ENCODE measurements around the gene COX15.
"Not testable (repeated sequence)": the region's sequence is repeated elsewhere in the genome, so short reads cannot be mapped to it uniquely, and the experiment has no call there.

Gene COX15

GRCh38 chr10:99740933-99741559 lies 9.1 kb upstream of the COX15 start:
- DNase-seq: no peak

- no peak for DNase-seq
Observed at GRCh38 chr10:99740260-99740659, 8.3 kb upstream of the COX15 start.

- DNase-seq: not testable (repeated sequence)
Observed at GRCh38 chr10:99734111-99734510, 2.2 kb upstream of the COX15 start.

- no peak for DNase-seq
Observed at GRCh38 chr10:99733366-99733765, 1.4 kb upstream of the COX15 start.

GRCh38 chr10:99731306-99732032 lies 458 bp downstream of the COX15 start:
- DNase-seq: no peak

GRCh38 chr10:99730026-99730425 lies 1.9 kb downstream of the COX15 start:
- DNase-seq: no peak

GRCh38 chr10:99720387-99720786 lies 11.5 kb downstream of the COX15 start:
- no peak for DNase-seq

GRCh38 chr10:99714446-99714845 lies 17.5 kb downstream of the COX15 start:
- DNase-seq: no peak

- DNase-seq: peak in 1 of 2 donors; percentile 10
Observed at GRCh38 chr10:99711129-99711719, 20.7 kb downstream of the COX15 start.

GRCh38 chr10:99709480-99710229 lies 22.3 kb downstream of the COX15 start:
- no peak for DNase-seq

GRCh38 chr10:99708428-99709012 lies 23.4 kb downstream of the COX15 start:
- DNase-seq: no peak

GRCh38 chr10:99700649-99701048 lies 31.3 kb downstream of the COX15 start:
- DNase-seq: no peak

- no peak for DNase-seq
Observed at GRCh38 chr10:99698504-99699080, 33.3 kb downstream of the COX15 start.

GRCh38 chr10:99695761-99696160 lies 36.2 kb downstream of the COX15 start:
- no peak for DNase-seq

GRCh38 chr10:99693933-99694583 lies 37.9 kb downstream of the COX15 start:
- DNase-seq: no peak

GRCh38 chr10:99689461-99689860 lies 42.5 kb downstream of the COX15 start:
- no peak for DNase-seq

- no peak for DNase-seq
Observed at GRCh38 chr10:99685597-99685967, 46.3 kb downstream of the COX15 start.

- no peak for DNase-seq
Observed at GRCh38 chr10:99682752-99683151, 49.2 kb downstream of the COX15 start.

All from stimulated activated CD4-positive, alpha-beta T cell treated with anti-CD3 and anti-CD28 coated beads, Interleukin-2, amount 100 ng/mL, for 48 hours (primary cell).